NCI-H2196 treated with DMSO at 0.1 percent for 48 hours (cell line): ENCODE data around the gene P4HB.

ENCODE experiments used
- DNase-seq: peaks from one replicate; lab custom pipeline; 2025; ENCODE audit not compliant: unreplicated experiment; lab: John Stamatoyannopoulos, UW

The P4HB gene

GRCh38 chr17:81794509-81794908 lies 65.8 kb downstream of the P4HB start:
- peak; percentile 88 for DNase-seq

DNA sequence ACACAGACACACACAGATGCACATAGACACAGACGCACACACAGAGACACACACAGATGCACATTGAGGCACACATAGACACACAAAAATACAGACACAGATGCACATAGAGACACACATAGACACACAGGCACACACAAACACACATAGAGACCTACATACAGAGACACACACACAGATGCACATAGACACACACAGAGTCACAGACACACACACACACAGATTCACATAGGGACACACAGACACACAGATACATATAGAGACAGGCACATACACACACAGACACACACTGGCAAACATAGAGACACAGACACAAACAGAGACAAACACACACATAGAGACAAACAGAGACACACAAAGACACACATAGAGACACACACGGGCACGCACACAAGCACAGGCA lies 66.3 kb downstream of the P4HB start:
- no peak for DNase-seq
